22Rv1 (cell line): ENCODE results near the gene BRCA1.

Source experiments
- H3K27ac ChIP-seq: fragments of 450-650 bp; 2 replicates; pipeline ENCODE4 v1.5.1; 2017
- ZFX ChIP-seq: fragments of 450-650 bp; IDR thresholded peaks from 2 replicates; pipeline ENCODE4 v1.6.1; 2017; ENCODE audit warnings: antibody characterized with exemption, borderline replicate concordance
- TF ChIP-seq, protein P1 (sequence below): fragments of 450-650 bp; IDR thresholded peaks from 2 replicates; pipeline ENCODE4 v1.5.1; 2017; ENCODE audit warnings: mild to moderate bottlenecking

BRCA1 gene

DNA sequence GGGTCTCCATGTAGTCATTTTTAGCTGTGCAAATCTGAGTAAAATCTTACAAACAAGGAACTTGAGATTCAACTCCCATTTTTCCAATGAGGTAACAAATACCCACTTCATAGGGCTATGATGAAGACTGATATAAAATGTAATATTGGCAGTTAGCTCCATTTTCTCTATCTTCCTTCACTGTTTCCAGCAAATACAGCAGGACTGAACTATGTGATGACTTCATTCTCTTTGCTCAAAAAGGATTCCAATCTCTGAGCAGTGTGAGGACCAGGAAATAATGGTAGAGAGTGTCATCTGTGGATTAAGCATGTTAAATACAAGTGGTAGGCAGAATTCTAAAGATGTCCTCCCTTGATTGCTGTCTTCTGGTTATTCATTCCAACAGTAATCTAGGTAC lies 81.9 kb downstream of the BRCA1 start:
- TF ChIP-seq, protein P1, sequence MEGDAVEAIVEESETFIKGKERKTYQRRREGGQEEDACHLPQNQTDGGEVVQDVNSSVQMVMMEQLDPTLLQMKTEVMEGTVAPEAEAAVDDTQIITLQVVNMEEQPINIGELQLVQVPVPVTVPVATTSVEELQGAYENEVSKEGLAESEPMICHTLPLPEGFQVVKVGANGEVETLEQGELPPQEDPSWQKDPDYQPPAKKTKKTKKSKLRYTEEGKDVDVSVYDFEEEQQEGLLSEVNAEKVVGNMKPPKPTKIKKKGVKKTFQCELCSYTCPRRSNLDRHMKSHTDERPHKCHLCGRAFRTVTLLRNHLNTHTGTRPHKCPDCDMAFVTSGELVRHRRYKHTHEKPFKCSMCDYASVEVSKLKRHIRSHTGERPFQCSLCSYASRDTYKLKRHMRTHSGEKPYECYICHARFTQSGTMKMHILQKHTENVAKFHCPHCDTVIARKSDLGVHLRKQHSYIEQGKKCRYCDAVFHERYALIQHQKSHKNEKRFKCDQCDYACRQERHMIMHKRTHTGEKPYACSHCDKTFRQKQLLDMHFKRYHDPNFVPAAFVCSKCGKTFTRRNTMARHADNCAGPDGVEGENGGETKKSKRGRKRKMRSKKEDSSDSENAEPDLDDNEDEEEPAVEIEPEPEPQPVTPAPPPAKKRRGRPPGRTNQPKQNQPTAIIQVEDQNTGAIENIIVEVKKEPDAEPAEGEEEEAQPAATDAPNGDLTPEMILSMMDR = no peak
- TF ChIP-seq ZFX = no peak
- no peak overlapping the region for H3K27ac ChIP-seq

DNA sequence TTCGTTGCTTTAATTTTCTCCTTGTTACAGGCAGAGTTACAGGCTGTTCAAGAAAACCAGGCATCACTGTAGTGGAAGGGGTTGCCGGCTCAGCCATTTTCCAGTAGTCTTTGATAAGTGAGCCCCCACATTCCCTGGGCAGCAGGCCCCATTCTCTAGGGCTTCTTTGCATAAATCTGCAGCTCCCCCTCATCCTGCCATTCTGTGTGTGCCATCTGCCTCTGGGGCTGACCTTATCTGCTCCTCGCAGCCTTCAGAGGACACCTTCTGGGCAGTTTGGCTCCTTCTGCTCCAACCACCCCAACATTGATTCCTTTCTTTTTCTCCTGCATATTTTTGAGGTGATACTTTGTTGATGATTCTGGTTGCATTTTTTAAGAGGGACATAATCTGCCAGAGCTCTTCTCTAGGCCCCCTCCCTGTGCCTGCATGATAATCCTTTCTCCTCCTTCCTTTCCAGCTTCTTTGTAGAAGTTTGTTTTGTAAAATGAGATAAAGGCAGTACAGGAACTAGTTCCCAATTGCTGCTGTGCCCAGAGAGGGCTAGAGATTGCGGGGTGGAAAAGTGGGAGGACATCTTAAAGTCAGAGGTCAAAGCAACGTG lies 83.0 kb downstream of the BRCA1 start:
- H3K27ac ChIP-seq = no peak overlapping the region
- TF ChIP-seq, protein P1 = no peak
- TF ChIP-seq ZFX = no peak

DNA sequence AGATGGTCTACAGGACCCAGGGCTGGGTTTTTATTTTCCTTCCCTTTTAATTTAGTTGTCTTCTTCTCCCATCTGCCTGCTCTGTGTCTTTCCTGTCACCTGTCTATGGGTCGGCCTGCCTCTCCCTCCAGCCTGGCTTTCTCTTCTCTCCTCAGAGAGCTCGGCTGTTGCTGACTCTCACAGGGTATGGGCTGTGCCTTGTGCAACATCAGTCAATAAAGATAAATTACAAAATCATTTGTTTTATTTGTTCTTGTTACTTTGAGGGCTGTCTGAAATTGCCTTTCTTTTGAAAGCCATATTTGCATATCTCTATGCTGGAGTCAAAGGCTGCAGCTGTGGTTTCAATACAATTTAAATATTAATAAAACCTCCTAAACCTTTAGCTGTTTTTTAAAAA lies 84.5 kb downstream of the BRCA1 start:
- TF ChIP-seq, protein P1 = no peak
- no peak for TF ChIP-seq ZFX
- no peak overlapping the region for H3K27ac ChIP-seq

DNA sequence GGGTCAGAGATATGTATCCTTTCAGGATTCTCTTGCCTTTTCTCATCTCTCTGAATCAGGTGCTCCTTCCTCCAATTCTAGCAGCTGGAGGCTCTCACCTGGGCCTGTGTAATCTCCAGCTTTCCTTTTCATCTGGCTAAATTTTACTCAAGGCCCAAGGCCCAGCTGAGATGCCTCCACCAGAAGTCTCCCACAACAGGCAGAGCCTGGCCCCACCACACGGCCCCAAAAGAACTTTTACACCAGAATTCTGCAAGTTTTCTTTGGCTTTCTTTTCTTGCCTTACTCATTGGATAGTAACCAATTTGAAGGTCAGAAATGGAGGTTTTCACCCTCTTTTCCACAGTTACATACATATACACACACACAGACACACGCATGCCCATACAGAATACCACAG lies 85.5 kb downstream of the BRCA1 start:
- no peak for TF ChIP-seq ZFX
- TF ChIP-seq, protein P1 = no peak
- H3K27ac ChIP-seq = no peak overlapping the region

DNA sequence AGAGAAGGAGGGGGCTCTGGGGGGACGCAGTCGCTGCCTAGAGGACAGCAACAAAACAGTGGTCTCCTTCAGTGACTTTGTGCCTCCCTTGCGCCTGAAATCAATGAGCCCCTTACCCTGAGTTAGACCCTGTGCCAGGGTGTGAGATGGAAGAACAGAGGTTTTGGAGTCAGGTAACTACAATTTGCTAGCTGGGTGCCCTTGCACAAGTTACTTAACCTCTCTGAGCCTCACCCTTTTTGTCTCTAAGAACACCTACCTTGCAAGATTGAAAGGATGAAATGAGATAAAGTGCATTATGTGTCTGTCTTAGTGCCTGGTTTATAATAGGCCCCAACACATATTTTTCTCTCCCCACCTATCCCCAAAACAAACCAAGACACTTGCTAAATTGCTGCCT lies 90.3 kb downstream of the BRCA1 start:
- no peak overlapping the region for H3K27ac ChIP-seq
- TF ChIP-seq, protein P1 = no peak
- no peak for TF ChIP-seq ZFX

DNA sequence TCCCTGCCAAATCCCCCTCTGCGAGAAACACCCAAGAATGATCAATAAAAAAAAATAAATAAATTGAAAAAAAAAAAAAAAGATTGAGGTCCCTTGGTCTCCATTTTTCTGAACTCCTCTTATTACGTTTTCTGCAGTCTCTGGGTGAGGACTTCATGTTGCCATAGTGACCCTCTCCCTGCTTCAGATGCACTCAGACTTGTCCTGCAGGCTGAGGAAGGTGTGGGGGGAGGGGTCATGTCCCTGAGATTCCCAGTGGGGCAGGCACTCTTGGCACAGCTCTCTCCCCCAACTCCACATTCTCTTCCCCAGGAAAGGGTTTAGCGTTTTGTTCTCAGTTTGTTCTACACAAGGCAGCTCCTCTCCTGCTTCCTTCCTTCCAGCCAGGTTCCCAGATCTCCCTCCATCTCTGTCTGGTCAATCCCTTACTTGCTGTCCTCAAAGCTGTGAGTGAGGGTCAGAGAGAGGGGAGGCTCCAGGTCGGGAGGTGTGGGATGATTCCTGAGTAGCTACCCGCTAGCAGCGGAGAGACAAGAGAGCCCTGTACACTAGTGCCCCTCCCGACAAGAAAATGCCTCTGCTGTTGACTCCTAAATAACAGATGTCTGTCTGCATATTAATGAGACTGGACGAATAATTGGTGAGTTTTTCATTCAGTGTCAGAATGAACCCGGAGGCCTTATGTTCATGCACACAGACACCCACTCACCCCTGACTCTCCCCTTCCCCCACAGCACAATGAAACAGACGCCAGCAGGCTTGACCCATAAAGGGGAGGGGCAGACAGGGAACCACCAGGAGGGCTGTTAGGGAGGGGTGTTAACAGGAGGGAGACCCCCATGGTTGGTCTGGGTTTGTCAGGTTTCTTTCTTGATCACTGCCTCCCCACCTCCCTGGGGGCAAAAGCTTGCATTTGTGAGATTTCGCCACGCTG lies 90.9 kb downstream of the BRCA1 start:
- TF ChIP-seq, protein P1 = no peak
- TF ChIP-seq ZFX = no peak
- no peak overlapping the region for H3K27ac ChIP-seq

DNA sequence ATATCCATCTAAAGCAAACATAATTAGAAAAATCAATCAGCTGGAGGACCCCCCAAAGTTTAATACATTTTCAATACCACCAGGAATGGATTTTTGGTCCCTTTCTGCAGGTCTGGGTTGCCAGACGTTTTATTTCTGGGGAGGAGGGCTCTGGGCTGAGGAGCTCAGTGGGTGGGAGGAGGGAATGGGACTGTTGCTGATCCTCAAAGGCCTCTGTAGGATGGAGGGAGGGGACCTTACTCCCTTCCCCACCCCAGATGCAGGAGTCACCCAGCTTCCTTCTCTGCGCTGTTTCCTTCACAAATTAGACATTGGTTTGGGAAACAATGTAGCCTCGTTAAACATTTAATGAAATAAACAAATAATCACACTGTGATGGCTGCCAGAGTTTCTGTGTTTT lies 93.5 kb downstream of the BRCA1 start:
- TF ChIP-seq, protein P1 = no peak
- TF ChIP-seq ZFX = no peak
- H3K27ac ChIP-seq = no peak overlapping the region
